Measurements from ENCODE around the gene CTPS2. TPM values are rescaled to one million over a fixed set of nuclear protein-coding genes. Genes with fewer than 3 reads are reported as not detected.

CTPS2 gene
- total RNA-seq, 4 donors from 2014 or later = 5.2 to 24.5 (median 15.1) TPM

- Histone ChIP-seq H3K36me3 (no peaks in the 10 kb centered on the region), H3K27me3 (no peaks in the 10 kb centered on the region), H3K27ac (no peak overlapping the region), H3K4me1 (no peaks in the 10 kb centered on the region), H3K9me3 (no peaks in the 10 kb centered on the region), H3K4me3 (no peak overlapping the region)
- in situ Hi-C loops (cut with MboI; ENCODE audit: low pct_ligation_motif_present in 1 of 4, low pct_unique_long_range_greater_than_20kb in 1 of 4, low sequenced_read_pairs in 3 of 4) (no loop called here), intact Hi-C loops (cut with DNase I; ENCODE audit: low total_unique reads) (no loop called here)
- DNase-seq = no peak
- no peak for TF ChIP-seq POLR2AphosphoS5 (IDR thresholded peaks at IDR 0.05)
- TF ChIP-seq POLR2A (IDR thresholded peaks at IDR 0.05) = no peak
- no peak for TF ChIP-seq EP300 (IDR thresholded peaks at IDR 0.05; ENCODE audit: low read depth)
- TF ChIP-seq CTCF (IDR thresholded peaks at IDR 0.05) = no peak
These were observed 122.6 kb downstream of the CTPS2 start for GRCh38 chrX:16589826-16590225.

- Histone ChIP-seq H3K4me1 (no peaks in the 10 kb centered on the region), H3K9me3 (no peaks in the 10 kb centered on the region), H3K27ac (no peak overlapping the region), H3K27me3 (no peaks in the 10 kb centered on the region), H3K4me3 (no peak overlapping the region), H3K36me3 (no peaks in the 10 kb centered on the region)
- WGBS, 2 donors (ENCODE audit: low coverage in 1 of 2) = 96% methylated on average over 2 of the region's 2 CpGs; no CpG with 5 or more reads in 1 of the 2 donors
- TF ChIP-seq CTCF (IDR thresholded peaks at IDR 0.05) (no peak), POLR2A (IDR thresholded peaks at IDR 0.05) (no peak), POLR2AphosphoS5 (IDR thresholded peaks at IDR 0.05) (no peak)
- intact Hi-C loops (cut with DNase I; ENCODE audit: low total_unique reads) = no loop called here
- no peak for DNase-seq
- in situ Hi-C loops (cut with MboI; ENCODE audit: low pct_ligation_motif_present in 1 of 4, low pct_unique_long_range_greater_than_20kb in 1 of 4, low sequenced_read_pairs in 3 of 4) = no loop called here
These were observed 123.3 kb downstream of the CTPS2 start for GRCh38 chrX:16589211-16589610.

GRCh38 chrX:16588266-16588665, 124.2 kb downstream of the CTPS2 start:
- Histone ChIP-seq H3K36me3 (no peaks in the 10 kb centered on the region), H3K4me1 (no peaks in the 10 kb centered on the region), H3K27me3 (no peaks in the 10 kb centered on the region), H3K9me3 (no peaks in the 10 kb centered on the region), H3K4me3 (no peak overlapping the region), H3K27ac (no peak overlapping the region)
- no peak for DNase-seq
- in situ Hi-C loops (cut with MboI; ENCODE audit: low pct_ligation_motif_present in 1 of 4, low pct_unique_long_range_greater_than_20kb in 1 of 4, low sequenced_read_pairs in 3 of 4) (no loop called here), intact Hi-C loops (cut with DNase I; ENCODE audit: low total_unique reads) (no loop called here)
- 76% methylated on average over 1 of the region's 1 CpG; no CpG with 5 or more reads in 1 of the 2 donors for WGBS, 2 donors (ENCODE audit: low coverage in 1 of 2)
- TF ChIP-seq CTCF (IDR thresholded peaks at IDR 0.05) (no peak), POLR2A (IDR thresholded peaks at IDR 0.05) (no peak), POLR2AphosphoS5 (IDR thresholded peaks at IDR 0.05) (no peak), EP300 (IDR thresholded peaks at IDR 0.05; ENCODE audit: low read depth) (no peak)

- Histone ChIP-seq H3K4me1 (no peaks in the 10 kb centered on the region), H3K27ac (no peak overlapping the region), H3K9me3 (no peaks in the 10 kb centered on the region), H3K27me3 (no peaks in the 10 kb centered on the region), H3K36me3 (no peaks in the 10 kb centered on the region), H3K4me3 (no peak overlapping the region)
- WGBS, 2 donors (ENCODE audit: low coverage in 1 of 2) = 73% methylated on average over 4 of the region's 4 CpGs; no CpG with 5 or more reads in 1 of the 2 donors
- no peak for DNase-seq
- intact Hi-C loops (cut with DNase I; ENCODE audit: low total_unique reads) (no loop called here), in situ Hi-C loops (cut with MboI; ENCODE audit: low pct_ligation_motif_present in 1 of 4, low pct_unique_long_range_greater_than_20kb in 1 of 4, low sequenced_read_pairs in 3 of 4) (no loop called here)
- TF ChIP-seq POLR2AphosphoS5 (IDR thresholded peaks at IDR 0.05) (no peak), POLR2A (IDR thresholded peaks at IDR 0.05) (no peak), EP300 (IDR thresholded peaks at IDR 0.05; ENCODE audit: low read depth) (no peak), CTCF (IDR thresholded peaks at IDR 0.05) (no peak)
These were observed 124.6 kb downstream of the CTPS2 start for GRCh38 chrX:16587836-16588235.
